Astrocyte of the cerebellum (primary cell): ENCODE data around the gene POU1F1.

Source experiments
- DNase-seq: peaks from one replicate; pipeline ENCODE4 v3.0.0-alpha.2; 2011; ENCODE audit warnings: low read depth
- H3K4me3 ChIP-seq: 2 replicates; pipeline ENCODE4 v1.5.1; 2011; ENCODE audit warnings: mild to moderate bottlenecking, low read depth, low read length, moderate library complexity
- in situ Hi-C: cut with HindIII; loops from 2 replicates; pipeline ENCODE4 v1.10.0; 2017; ENCODE audit warnings: low sequenced_read_pairs
- TF ChIP-seq, protein P1 (sequence below): IDR thresholded peaks from 2 replicates; pipeline ENCODE4 v1.5.1; 2012; ENCODE audit warnings: low read length, low read depth, moderate library complexity, mild to moderate bottlenecking; ENCODE audit errors: missing control alignments

The POU1F1 gene

DNA sequence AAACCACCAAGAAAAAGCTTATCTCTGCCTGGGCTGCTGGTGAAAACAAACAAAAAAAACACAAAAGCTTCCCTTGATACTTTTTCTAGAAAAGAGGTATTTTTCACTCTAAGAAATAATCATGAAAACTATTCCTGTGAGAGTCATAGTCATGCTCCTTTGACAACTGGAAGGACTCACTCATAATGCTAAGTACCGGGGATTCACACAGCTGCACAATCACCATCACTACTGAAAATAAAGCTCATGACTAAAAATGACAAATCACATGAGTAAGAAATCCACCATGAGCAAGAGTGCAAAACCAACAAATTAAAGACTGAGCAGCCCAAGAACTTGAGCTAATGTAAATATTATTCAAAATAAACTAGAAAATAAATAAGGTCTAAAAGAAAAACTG lies 10.6 kb upstream of the POU1F1 start:
- DNase-seq, result no peak
- H3K4me3 ChIP-seq, result no peak overlapping the region
- TF ChIP-seq, protein P1, sequence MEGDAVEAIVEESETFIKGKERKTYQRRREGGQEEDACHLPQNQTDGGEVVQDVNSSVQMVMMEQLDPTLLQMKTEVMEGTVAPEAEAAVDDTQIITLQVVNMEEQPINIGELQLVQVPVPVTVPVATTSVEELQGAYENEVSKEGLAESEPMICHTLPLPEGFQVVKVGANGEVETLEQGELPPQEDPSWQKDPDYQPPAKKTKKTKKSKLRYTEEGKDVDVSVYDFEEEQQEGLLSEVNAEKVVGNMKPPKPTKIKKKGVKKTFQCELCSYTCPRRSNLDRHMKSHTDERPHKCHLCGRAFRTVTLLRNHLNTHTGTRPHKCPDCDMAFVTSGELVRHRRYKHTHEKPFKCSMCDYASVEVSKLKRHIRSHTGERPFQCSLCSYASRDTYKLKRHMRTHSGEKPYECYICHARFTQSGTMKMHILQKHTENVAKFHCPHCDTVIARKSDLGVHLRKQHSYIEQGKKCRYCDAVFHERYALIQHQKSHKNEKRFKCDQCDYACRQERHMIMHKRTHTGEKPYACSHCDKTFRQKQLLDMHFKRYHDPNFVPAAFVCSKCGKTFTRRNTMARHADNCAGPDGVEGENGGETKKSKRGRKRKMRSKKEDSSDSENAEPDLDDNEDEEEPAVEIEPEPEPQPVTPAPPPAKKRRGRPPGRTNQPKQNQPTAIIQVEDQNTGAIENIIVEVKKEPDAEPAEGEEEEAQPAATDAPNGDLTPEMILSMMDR, result no peak
- in situ Hi-C loops, result no loop called here

DNA sequence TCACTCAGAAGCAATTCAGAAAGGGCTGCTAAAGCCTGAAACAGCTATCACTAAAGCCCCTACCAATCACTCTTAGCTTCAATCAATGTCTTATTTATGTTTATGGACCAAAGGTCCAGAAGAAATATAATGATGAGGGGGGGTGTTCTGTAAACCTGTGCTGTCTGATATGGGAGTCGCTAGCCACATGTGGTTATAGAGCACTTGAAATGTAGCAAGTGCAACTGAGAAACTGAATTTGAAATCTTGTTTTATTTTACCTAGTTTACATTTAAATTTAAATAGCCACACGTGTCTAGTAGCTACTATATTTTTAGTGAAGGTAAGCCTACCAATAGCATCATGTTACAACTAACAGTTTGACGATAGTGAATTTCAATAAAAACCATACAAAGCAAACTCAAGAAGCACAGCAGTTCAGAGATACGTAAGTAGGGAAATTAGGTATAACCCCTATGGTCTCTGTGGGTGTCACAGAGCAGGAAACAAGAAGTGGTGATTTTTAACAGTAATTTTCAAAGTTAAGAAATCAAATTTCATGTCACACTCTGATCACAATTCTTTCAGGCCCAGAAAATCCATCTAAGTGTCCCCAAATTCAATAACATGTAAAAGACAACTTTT lies 3.6 kb downstream of the POU1F1 start:
- in situ Hi-C loops, result no loop called here
- H3K4me3 ChIP-seq, result no peak overlapping the region
- TF ChIP-seq, protein P1, result no peak
- no peak for DNase-seq

DNA sequence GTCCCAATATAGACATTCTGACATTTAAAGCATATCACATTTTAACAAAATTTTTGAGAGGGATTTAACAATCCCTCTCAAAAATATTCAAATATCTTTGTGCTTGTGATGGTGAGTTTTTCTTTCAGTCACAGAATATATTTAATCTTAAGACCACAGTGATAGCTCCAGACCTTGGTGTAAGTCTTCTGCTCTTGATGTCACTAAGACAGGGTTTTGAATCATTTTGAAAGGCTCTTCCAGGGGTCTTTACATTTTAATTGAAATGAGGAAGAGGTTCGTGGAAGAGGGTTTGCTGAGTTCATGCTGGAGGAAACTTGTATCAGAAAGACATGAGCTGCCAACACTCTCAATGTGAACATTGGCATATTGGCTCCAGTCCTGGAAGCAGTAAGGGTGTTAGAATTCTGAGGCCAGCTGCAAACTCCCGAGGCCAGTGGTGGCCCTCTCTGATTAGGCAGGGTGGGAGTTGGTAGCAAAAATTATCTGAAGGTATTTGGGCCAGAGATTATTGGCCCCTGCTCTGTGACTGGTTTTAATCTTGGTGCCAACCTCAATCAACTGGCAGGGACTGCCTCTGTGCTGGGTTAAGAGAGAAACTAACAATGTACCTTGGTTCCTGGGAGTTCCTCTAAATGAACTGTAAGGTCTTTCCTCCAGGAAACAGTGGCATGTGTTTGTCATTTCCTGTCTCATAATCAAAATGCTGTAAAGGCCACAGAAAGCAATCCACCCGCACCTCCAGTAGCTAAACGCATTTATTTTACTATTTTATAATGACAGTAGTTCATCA lies 5.3 kb downstream of the POU1F1 start:
- no peak overlapping the region for H3K4me3 ChIP-seq
- DNase-seq, result no peak
- in situ Hi-C loops, result no loop called here
- TF ChIP-seq, protein P1, result no peak

DNA sequence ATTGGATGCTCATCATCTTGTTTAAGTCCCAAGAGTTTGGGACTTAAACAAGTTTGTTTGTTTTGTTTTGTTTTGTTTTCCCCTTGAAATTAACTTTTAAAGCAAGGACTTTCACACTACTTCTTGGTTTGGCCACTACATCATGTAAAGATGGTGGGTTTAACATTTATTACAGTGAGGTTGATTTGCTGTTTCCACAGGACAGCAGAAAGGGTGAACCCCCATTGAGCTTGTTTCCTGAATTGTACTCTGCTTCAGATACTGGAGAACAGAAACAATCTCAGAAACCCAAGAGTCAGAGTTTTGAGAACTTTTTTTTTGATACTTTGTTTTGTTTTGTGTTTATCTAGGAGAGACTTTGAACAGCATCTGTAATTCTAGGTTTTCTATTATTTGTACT lies 6.7 kb downstream of the POU1F1 start:
- TF ChIP-seq, protein P1, result no peak
- in situ Hi-C loops, result no loop called here
- no peak for DNase-seq
- H3K4me3 ChIP-seq, result no peak overlapping the region

DNA sequence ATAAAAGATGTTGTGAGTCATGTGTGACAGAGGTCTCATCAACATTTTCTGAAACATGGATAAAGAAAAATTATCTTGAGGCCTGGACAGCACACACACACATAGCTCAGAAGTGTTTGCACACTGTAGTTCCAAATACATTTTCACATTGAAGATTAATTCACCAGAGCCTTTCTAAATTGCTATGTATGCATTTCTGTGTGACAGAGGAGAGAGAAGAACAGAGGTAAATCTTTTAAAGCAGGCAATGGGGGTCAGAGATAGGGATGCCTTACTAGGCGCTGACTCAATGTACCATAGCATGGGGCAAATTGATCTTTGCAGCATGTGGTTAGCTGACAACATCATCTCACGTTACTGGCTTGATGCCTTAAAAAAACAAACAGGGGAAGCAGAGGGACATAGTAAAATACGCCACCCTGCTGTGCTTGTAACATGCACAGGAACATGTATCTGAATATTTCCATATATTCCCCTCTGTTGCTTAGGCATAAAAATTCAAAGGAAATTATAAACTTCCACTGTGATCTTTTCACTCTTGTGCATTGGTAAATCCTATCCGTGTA lies 7.7 kb downstream of the POU1F1 start:
- no peak overlapping the region for H3K4me3 ChIP-seq
- DNase-seq, result peak; percentile 27
- in situ Hi-C loops, result no loop called here
- TF ChIP-seq, protein P1, result no peak

DNA sequence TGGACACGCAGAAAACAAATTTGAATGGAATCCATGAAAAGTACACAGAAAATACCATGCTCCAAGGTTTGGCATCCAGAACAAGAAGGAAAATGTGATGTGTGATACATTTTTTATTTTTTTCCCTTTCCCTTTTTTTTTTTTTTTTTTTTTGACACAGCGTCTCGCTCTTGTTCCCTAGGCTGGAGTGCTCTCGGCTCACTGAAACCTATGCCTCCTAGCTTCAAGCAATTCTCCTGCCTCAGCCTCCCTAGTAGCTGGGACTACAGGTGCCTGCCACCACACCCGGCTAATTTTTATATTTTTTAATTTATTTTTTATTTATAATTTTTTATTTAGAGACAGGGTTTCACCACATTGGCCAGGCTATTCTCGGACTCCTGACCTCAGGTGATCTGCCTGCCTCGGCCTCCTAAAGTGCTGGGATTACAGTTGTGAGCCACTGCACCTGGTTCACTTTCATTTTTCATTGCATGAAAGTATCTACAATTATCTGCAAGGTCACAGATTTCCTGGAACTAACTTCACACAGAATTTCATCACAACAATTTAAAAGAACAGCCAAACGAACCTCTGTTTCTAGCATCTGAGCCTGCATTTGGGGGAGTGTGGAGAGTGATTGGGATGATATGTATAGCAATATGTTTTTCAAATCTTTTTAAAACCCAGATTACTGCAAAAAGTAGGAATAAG lies 8.3 kb downstream of the POU1F1 start:
- TF ChIP-seq, protein P1, result no peak
- in situ Hi-C loops, result no loop called here
- no peak for DNase-seq
- H3K4me3 ChIP-seq, result no peak overlapping the region
